ENCODE data around the gene IFT81. TPM values are rescaled to one million over a fixed set of nuclear protein-coding genes. Genes with fewer than 3 reads are reported as not detected.
"Not testable (repeated sequence)": the region's sequence is repeated elsewhere in the genome, so short reads cannot be mapped to it uniquely, and the experiment has no call there.

Gene IFT81
- total RNA-seq, 1 donor from 2014 or later: 33.8 TPM

GRCh38 chr12:110249716-110250225, 125.6 kb downstream of the IFT81 start:
- H3K27me3 Mint-ChIP-seq: no peaks in the 10 kb centered on the region
- peaks cover 61% of the 10 kb centered on the region for H3K4me1 Mint-ChIP-seq (ENCODE audit: unreplicated experiment)
- H3K27ac Mint-ChIP-seq: peak overlapping the region; percentile 98
- H3K4me3 Mint-ChIP-seq: peak overlapping the region; percentile 45
- H3K36me3 Mint-ChIP-seq: peaks cover 4% of the 10 kb centered on the region
- DNase-seq (ENCODE audit: extremely low spot score, unreplicated experiment): no peak
- no peak for TF ChIP-seq CTCF (conservative IDR thresholded peaks at IDR 0.05)
- no peaks in the 10 kb centered on the region for H3K9me3 Mint-ChIP-seq

- no peak overlapping the region for H3K4me3 Mint-ChIP-seq
- no peaks in the 10 kb centered on the region for H3K36me3 Mint-ChIP-seq
- peaks cover 45% of the 10 kb centered on the region for H3K4me1 Mint-ChIP-seq (ENCODE audit: unreplicated experiment)
- H3K9me3 Mint-ChIP-seq: no peaks in the 10 kb centered on the region
- no peak overlapping the region for H3K27ac Mint-ChIP-seq
- no peak for DNase-seq (ENCODE audit: extremely low spot score, unreplicated experiment)
- H3K27me3 Mint-ChIP-seq: no peaks in the 10 kb centered on the region
- TF ChIP-seq CTCF (conservative IDR thresholded peaks at IDR 0.05): no peak
These were observed 127.2 kb downstream of the IFT81 start for GRCh38 chr12:110251381-110251780.

- no peaks in the 10 kb centered on the region for H3K9me3 Mint-ChIP-seq
- TF ChIP-seq CTCF (conservative IDR thresholded peaks at IDR 0.05): no peak
- no peaks in the 10 kb centered on the region for H3K27me3 Mint-ChIP-seq
- H3K27ac Mint-ChIP-seq: peak overlapping the region; percentile 36
- H3K4me1 Mint-ChIP-seq (ENCODE audit: unreplicated experiment): peaks cover 31% of the 10 kb centered on the region
- H3K4me3 Mint-ChIP-seq: no peak overlapping the region
- H3K36me3 Mint-ChIP-seq: no peaks in the 10 kb centered on the region
- no peak for DNase-seq (ENCODE audit: extremely low spot score, unreplicated experiment)
These were observed 128.6 kb downstream of the IFT81 start for GRCh38 chr12:110252716-110253115.

- DNase-seq (ENCODE audit: extremely low spot score, unreplicated experiment): no peak
- Mint-ChIP-seq H3K27ac (peak overlapping the region; percentile 36), H3K9me3 (no peaks in the 10 kb centered on the region), H3K36me3 (no peaks in the 10 kb centered on the region), H3K4me1 (ENCODE audit: unreplicated experiment) (peaks cover 27% of the 10 kb centered on the region), H3K4me3 (no peak overlapping the region), H3K27me3 (no peaks in the 10 kb centered on the region)
- TF ChIP-seq CTCF (conservative IDR thresholded peaks at IDR 0.05): no peak
These were observed 129.0 kb downstream of the IFT81 start for GRCh38 chr12:110253176-110253575.

GRCh38 chr12:110254971-110255540, 130.9 kb downstream of the IFT81 start:
- Mint-ChIP-seq H3K4me3 (no peak overlapping the region), H3K9me3 (no peaks in the 10 kb centered on the region), H3K4me1 (ENCODE audit: unreplicated experiment) (peaks cover 10% of the 10 kb centered on the region), H3K27ac (no peak overlapping the region), H3K27me3 (no peaks in the 10 kb centered on the region), H3K36me3 (no peaks in the 10 kb centered on the region)
- no peak for DNase-seq (ENCODE audit: extremely low spot score, unreplicated experiment)
- TF ChIP-seq CTCF (conservative IDR thresholded peaks at IDR 0.05): no peak

GRCh38 chr12:110255890-110256456, 131.8 kb downstream of the IFT81 start:
- not testable (repeated sequence) for H3K27me3 Mint-ChIP-seq; H3K36me3 Mint-ChIP-seq; H3K4me1 Mint-ChIP-seq (ENCODE audit: unreplicated experiment); DNase-seq (ENCODE audit: extremely low spot score, unreplicated experiment); H3K4me3 Mint-ChIP-seq; H3K9me3 Mint-ChIP-seq; H3K27ac Mint-ChIP-seq

All from type B pancreatic cell (in vitro differentiated cells).